A673 (cell line): Measurements from ENCODE around the gene TFAP2C. TPM values are rescaled to one million over a fixed set of nuclear protein-coding genes. Genes with fewer than 3 reads are reported as not detected.

Experiments used
- BruUV-seq: library from RNA; stranded (reverse); fragments of 400-500 nt; replicated peaks from 2 replicates; lab custom pipeline; 2021; lab: Mats Ljungman, UMichigan
- CTCF ChIA-PET: fragments of 300-600 bp; sonication (Branson Sonifier 250); formaldehyde crosslinking; loops from one replicate; lab custom pipeline; 2022; ENCODE audit warnings: antibody characterized with exemption; lab: Charles Lee
- POLR2A ChIA-PET: fragments of 300-600 bp; sonication (Branson Sonifier 250); formaldehyde crosslinking; loops from one replicate; lab custom pipeline; 2022; ENCODE audit warnings: antibody characterized with exemption; ENCODE audit not compliant: low non-redundant PET; lab: Charles Lee
- DNase-seq: peaks from one replicate; pipeline ENCODE4 v3.0.0-alpha.2; 2015; ENCODE audit warnings: low spot score
- H3K27ac ChIP-seq: fragments of 200-600 bp; sonication (generic); 2 replicates; pipeline ENCODE4 v1.5.1; 2016; ENCODE audit warnings: mixed run types, low read depth, mild to moderate bottlenecking, mixed read lengths, antibody characterized with exemption, low read length; ENCODE audit not compliant: poor library complexity, severe bottlenecking
- H3K27me3 ChIP-seq: fragments of 200-600 bp; sonication (generic); replicated peaks from 2 replicates; pipeline ENCODE4 v1.6.1; 2017; ENCODE audit warnings: mixed run types, low read depth, mild to moderate bottlenecking, mixed read lengths, antibody characterized with exemption, low read length; ENCODE audit not compliant: insufficient read depth, poor library complexity
- H3K36me3 ChIP-seq: fragments of 200-600 bp; sonication (generic); 2 replicates; pipeline ENCODE4 v1.6.1; 2016; ENCODE audit warnings: mixed run types, mild to moderate bottlenecking, mixed read lengths, antibody characterized with exemption, low read length; ENCODE audit not compliant: insufficient read depth, poor library complexity, severe bottlenecking
- H3K4me1 ChIP-seq: fragments of 200-600 bp; sonication (generic); 2 replicates; pipeline ENCODE4 v1.6.1; 2017; ENCODE audit warnings: mixed run types, mild to moderate bottlenecking, mixed read lengths, antibody characterized with exemption, low read length; ENCODE audit not compliant: insufficient read depth, poor library complexity, severe bottlenecking
- H3K4me3 ChIP-seq: fragments of 200-600 bp; sonication (generic); 2 replicates; pipeline ENCODE4 v1.5.1; 2016; ENCODE audit warnings: low read depth, mixed run types, mild to moderate bottlenecking, mixed read lengths, low read length; ENCODE audit not compliant: poor library complexity, severe bottlenecking
- H3K9me3 ChIP-seq: fragments of 200-600 bp; sonication (generic); 2 replicates; pipeline ENCODE4 v1.6.1; 2016; ENCODE audit warnings: mixed run types, low read depth, mild to moderate bottlenecking, mixed read lengths, antibody characterized with exemption, low read length; ENCODE audit not compliant: poor library complexity, severe bottlenecking
- CTCF ChIP-seq: fragments of 300-800, 200-600 bp; sonication (generic); conservative IDR thresholded peaks from 2 replicates; pipeline ENCODE4 v1.5.1; 2017; ENCODE audit warnings: low read depth, mild to moderate bottlenecking, antibody characterized with exemption, low read length, moderate library complexity, mixed read lengths
- EZH2 ChIP-seq: fragments of 200-600 bp; sonication (generic); IDR thresholded peaks from 2 replicates; pipeline ENCODE4 v1.6.1; 2017; ENCODE audit warnings: borderline replicate concordance, low read depth, mild to moderate bottlenecking, mixed read lengths, antibody characterized with exemption, low read length; ENCODE audit not compliant: poor library complexity, severe bottlenecking
- intact Hi-C: fragments of 100-400 bp; cut with micrococcal nuclease; formaldehyde crosslinking; loops from one replicate; pipeline ENCODE4 v1.10.0; 2022; ENCODE audit not compliant: unreplicated experiment
- total RNA-seq: library from RNA; stranded (reverse); gene quantifications from 2 replicates; pipeline ENCODE4 v1.2.3, GENCODE V29; 2021

Gene TFAP2C
- total RNA-seq, 1 experiment from 2014 or later = 0.11 TPM

DNA sequence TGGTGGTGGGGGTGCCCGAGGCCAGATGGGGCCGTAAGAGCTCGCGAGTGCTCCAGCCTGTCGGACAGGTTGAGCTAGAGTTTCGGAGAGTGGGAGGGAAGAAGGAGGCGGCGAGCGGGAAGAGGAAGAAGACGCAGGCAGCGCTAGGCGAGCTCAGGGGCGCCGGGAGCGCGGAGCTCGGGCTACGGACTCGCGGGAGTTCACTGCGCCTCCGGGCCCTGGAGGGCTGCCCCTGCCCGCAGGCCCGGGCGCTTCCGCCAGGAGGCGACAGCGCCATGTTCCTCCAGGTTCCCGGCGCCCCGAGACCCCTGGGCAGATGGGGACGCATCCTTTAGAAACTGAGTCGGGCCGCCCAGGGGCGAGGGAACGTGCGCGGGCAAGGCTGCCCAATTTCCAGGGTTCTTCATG is 984 bp downstream of the TFAP2C start:
- Histone ChIP-seq H3K4me3 (peak overlapping the region; percentile 38), H3K4me1 (peaks cover 13% of the 10 kb centered on the region), H3K9me3 (no peaks in the 10 kb centered on the region), H3K27ac (no peak overlapping the region), H3K36me3 (no peaks in the 10 kb centered on the region), H3K27me3 (peaks cover 100% of the 10 kb centered on the region)
- POLR2A ChIA-PET = no interaction called here
- no TSS peak for BruUV-seq
- intact Hi-C loops = loop anchor here (10.0 kb wide), 1 partner anchor 345 kb away; no protein-coding TSS in a partner anchor
- DNase-seq = peak; percentile 49
- TF ChIP-seq EZH2 = peak; percentile 7
- TF ChIP-seq CTCF = peak; percentile 57
- CTCF ChIA-PET = interaction anchor here (0.9 to 1.1 kb wide), 2 partner anchors 8 to 344 kb away, joined by 3 read pairs; no protein-coding TSS in a partner anchor

DNA sequence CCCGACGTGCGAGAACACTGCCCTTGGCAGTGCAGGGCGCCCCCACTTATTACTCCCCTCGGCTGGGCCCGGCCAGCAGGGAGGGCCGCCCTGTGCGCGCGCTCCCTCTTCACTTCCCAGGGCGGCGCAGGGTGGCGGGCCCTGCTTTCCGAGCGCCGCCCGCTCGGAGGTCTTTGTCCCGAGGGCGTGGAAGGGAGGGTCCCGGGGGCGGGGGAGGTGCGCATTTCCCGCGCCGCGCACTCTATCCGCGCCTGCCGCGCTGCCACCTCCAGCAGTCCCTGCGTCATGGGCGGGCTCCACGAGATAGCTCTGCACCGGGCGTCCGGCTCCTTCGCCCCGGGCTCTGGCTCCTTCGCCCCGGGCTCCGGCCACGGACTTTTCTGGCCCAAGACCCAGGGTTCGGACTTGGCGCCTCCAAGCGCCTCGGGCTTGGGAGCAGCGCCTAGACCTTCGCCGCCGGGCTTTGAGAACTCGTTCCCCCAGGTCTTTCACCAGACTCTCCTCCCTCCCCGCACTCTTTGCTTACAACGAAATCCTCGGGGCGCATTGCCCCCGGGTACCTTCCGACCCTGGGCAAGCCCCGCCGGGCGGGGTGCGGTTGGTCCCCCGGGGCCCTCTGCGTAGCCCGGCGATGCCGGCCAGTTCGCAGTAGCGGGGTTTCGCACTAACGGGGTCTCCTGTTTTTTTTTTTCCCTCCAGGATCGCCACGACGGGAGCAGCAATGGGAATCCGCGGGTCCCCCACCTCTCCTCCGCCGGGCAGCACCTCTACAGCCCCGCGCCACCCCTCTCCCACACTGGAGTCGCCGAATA is 1.6 kb downstream of the TFAP2C start:
- TF ChIP-seq EZH2 (peak; percentile 49), CTCF (0 out of 2 replicates have a peak, but pooled peaks have one; percentile 15)
- H3K9me3 ChIP-seq = no peaks in the 10 kb centered on the region
- peak overlapping the region; percentile 38 for H3K4me3 ChIP-seq
- peaks cover 100% of the 10 kb centered on the region for H3K27me3 ChIP-seq
- no TSS peak for BruUV-seq
- POLR2A ChIA-PET = no interaction called here
- DNase-seq = no peak
- CTCF ChIA-PET = interaction anchor here (0.9 kb wide), 1 partner anchor 343 kb away, joined by 3 read pairs; no protein-coding TSS in a partner anchor
- intact Hi-C loops = loop anchor here (10.0 kb wide), 1 partner anchor 344 kb away; no protein-coding TSS in a partner anchor
- H3K36me3 ChIP-seq = no peaks in the 10 kb centered on the region
- H3K27ac ChIP-seq = no peak overlapping the region
- H3K4me1 ChIP-seq = peaks cover 13% of the 10 kb centered on the region

DNA sequence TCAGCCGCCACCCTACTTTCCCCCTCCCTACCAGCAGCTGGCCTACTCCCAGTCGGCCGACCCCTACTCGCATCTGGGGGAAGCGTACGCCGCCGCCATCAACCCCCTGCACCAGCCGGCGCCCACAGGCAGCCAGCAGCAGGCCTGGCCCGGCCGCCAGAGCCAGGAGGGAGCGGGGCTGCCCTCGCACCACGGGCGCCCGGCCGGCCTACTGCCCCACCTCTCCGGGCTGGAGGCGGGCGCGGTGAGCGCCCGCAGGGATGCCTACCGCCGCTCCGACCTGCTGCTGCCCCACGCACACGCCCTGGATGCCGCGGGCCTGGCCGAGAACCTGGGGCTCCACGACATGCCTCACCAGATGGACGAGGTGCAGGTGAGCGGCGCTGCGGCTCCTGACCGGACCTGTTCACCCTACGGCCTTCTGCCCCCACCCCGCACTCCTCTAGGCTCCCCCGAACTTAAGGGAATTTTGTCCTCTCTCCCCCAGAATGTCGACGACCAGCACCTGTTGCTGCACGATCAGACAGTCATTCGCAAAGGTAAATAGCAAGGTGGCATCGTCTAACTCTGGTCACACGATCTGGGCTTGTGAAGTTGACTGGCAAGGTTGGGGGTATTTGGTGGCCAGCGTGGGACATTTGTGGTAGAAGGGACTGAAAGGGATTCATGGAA is 2.3 kb downstream of the TFAP2C start:
- no peak overlapping the region for H3K4me3 ChIP-seq
- CTCF ChIA-PET = no interaction called here
- H3K27me3 ChIP-seq = peaks cover 100% of the 10 kb centered on the region

More for the DNA sequence above, 2.3 kb downstream of the TFAP2C start:
- Histone ChIP-seq H3K4me1 (peaks cover 13% of the 10 kb centered on the region), H3K36me3 (no peaks in the 10 kb centered on the region), H3K27ac (no peak overlapping the region), H3K9me3 (no peaks in the 10 kb centered on the region)
- POLR2A ChIA-PET = no interaction called here
- no peak for TF ChIP-seq CTCF
- TF ChIP-seq EZH2 = no peak
- no peak for DNase-seq
- BruUV-seq = no TSS peak
- intact Hi-C loops = loop anchor here (10.0 kb wide), 1 partner anchor 343 kb away; no protein-coding TSS in a partner anchor
